Tibial artery (tissue), 4 donors: ENCODE results near the gene SNX25.
"Not testable (repeated sequence)": the region's sequence is repeated elsewhere in the genome, so short reads cannot be mapped to it uniquely, and the experiment has no call there.

Source experiments
- DNase-seq, 2 donors: peaks; one replicate each; pipeline ENCODE4 v3.0.0-alpha.2; 2019
- H3K27ac ChIP-seq, 2 donors: fragments of 200-600 bp; sonication (generic) in 1 of 2; 1 replicate in 1 of 2; 2 replicates in 1 of 2; pipeline ENCODE4 v1.5.1; 2018 to 2019; ENCODE audit warnings: mild to moderate bottlenecking in 1 of 2
- H3K27me3 ChIP-seq, 2 donors: fragments of 200-600 bp; sonication (generic) in 1 of 2; one replicate each; pipeline versions ENCODE4 v1.5.1 to v1.6.0; 2016 to 2019
- H3K36me3 ChIP-seq, 3 donors: fragments of 200-600 bp; sonication (generic) in 2 of 3; one replicate each; pipeline ENCODE4 v1.5.1; 2016 to 2019; ENCODE audit warnings: mild to moderate bottlenecking in 2 of 3
- H3K4me1 ChIP-seq, 4 donors: fragments of 200-600 bp; sonication (generic) in 2 of 4; 1 replicate in 3 of 4; 2 replicates in 1 of 4; pipeline ENCODE4 v1.5.1; 2016 to 2019
- H3K4me3 ChIP-seq, 2 donors: fragments of 200-600 bp; sonication (generic) in 1 of 2; 1 replicate in 1 of 2; 2 replicates in 1 of 2; pipeline ENCODE4 v1.5.1; 2018 to 2019; ENCODE audit warnings: mild to moderate bottlenecking in 2 of 2
- H3K9me3 ChIP-seq, 3 donors: fragments of 200-600 bp; sonication (generic) in 1 of 3; one replicate each; pipeline ENCODE4 v1.5.1; 2016 to 2019
- intact Hi-C: fragments of 100-400 bp; cut with DNase I; formaldehyde crosslinking; loops from one replicate; pipeline ENCODE4 v1.15.0; 2023; ENCODE audit warnings: low total_unique reads
- TF ChIP-seq, protein P1 (sequence below), 2 experiments: fragments of 200-600 bp in 1 of 2; fragments of 450-650 bp in 1 of 2; IDR thresholded peaks; one replicate each; pipeline ENCODE4 v1.5.1; 2017 to 2019; ENCODE audit warnings: antibody characterized with exemption in 2 of 2, mild to moderate bottlenecking in 1 of 2, moderate library complexity in 1 of 2

The SNX25 gene

DNA sequence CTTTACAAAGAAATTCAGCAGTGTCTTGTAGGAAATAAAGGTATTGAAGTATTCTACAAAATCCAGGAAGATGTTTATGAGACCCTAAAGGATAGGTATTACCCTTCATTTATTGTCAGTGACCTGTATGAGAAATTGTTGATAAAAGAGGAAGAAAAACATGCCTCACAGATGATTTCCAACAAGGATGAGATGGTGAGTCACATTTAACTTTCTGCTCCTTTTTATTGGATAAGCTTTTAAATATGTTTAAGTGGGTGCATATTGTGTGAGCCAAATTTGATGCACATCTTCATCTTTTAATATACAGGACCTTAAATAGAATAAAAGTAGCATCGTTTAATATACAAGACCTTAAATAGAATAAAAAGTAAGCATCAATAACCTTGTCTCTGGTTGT is 114.2 kb downstream of the SNX25 start:
- Histone ChIP-seq H3K27ac (no peak overlapping the region), H3K36me3 (peaks cover 14 to 28% (median 14%) of the 10 kb centered on the region in 3 donors), H3K27me3 (no peaks in the 10 kb centered on the region), H3K4me3 (no peak overlapping the region), H3K4me1 (peaks cover 0 to 2% (median 0%) of the 10 kb centered on the region in 4 donors), H3K9me3 (no peaks in the 10 kb centered on the region)
- intact Hi-C loops = no loop called here
- DNase-seq = no peak
- TF ChIP-seq, protein P1, sequence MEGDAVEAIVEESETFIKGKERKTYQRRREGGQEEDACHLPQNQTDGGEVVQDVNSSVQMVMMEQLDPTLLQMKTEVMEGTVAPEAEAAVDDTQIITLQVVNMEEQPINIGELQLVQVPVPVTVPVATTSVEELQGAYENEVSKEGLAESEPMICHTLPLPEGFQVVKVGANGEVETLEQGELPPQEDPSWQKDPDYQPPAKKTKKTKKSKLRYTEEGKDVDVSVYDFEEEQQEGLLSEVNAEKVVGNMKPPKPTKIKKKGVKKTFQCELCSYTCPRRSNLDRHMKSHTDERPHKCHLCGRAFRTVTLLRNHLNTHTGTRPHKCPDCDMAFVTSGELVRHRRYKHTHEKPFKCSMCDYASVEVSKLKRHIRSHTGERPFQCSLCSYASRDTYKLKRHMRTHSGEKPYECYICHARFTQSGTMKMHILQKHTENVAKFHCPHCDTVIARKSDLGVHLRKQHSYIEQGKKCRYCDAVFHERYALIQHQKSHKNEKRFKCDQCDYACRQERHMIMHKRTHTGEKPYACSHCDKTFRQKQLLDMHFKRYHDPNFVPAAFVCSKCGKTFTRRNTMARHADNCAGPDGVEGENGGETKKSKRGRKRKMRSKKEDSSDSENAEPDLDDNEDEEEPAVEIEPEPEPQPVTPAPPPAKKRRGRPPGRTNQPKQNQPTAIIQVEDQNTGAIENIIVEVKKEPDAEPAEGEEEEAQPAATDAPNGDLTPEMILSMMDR (IDR thresholded peaks at IDR 0.05) = no peak

DNA sequence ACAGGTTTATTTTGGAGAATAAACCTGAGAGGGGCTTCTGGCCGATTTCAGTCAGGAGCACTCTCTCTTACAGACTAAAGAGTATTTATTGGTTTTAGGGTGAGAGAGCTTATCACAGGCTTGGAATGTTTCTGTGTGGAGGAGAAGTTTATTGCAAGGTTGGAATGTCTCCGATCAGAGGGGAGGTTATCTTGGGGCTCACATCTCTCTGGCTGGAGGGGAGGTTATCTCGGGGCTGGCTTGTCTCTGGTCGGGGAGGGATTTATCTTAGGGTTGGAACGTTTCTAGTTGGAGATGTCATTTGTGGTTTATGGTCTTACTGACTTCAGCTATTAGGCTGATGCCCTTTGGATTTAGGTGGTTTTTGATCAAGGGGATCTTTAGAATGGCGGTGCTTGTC is 115.0 kb downstream of the SNX25 start:
- H3K9me3 ChIP-seq, intact Hi-C loops, H3K27ac ChIP-seq, H3K4me3 ChIP-seq, H3K27me3 ChIP-seq, H3K4me1 ChIP-seq, DNase-seq: not testable (repeated sequence)
- peaks cover 14 to 31% (median 14%) of the 10 kb centered on the region in 3 donors for H3K36me3 ChIP-seq

DNA sequence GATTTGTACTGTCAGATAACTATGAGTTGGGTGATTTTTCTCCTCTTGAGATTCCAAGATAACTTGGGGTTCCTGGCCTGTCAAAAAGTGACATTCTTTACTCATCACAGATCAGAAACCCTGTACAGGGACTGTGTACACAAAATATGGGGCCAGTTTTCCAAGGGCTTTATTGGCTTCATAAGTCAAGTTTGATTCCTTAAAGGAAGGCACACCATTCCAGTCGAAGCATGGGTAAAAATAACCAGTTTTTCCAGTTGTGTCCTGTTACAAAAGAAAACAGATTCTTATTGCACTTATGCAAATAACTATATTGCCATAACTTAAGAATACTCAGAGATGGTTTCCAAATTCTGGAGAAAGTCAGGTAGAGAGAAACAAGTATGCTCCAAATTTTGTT is 116.3 kb downstream of the SNX25 start:
- H3K4me1 ChIP-seq, H3K27me3 ChIP-seq, H3K9me3 ChIP-seq, H3K4me3 ChIP-seq, intact Hi-C loops, H3K27ac ChIP-seq, DNase-seq: not testable (repeated sequence)
- H3K36me3 ChIP-seq = peaks cover 9 to 26% (median 14%) of the 10 kb centered on the region in 3 donors

DNA sequence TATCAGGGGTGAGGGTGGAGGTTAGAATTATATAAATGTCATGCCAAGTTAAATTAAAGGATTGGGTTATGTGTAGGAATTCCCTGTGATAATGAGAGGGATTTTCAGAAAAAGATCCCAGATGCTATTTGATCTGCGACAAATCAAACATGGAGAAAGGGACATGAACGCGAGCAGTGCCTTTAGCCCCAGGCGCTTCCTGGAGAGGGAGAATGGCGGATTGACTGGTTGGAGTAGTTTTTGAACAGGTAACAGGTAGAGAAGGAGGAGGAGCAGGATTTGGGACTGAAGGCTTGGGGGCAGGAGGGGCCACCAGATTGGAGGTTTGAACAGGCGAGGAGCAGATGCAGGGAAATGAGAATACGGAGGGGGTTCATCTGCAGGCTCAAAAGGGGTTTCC is 119.2 kb downstream of the SNX25 start:
- H3K27ac ChIP-seq = no peak overlapping the region
- intact Hi-C loops = no loop called here
- no peaks in the 10 kb centered on the region for H3K4me1 ChIP-seq
- H3K36me3 ChIP-seq = peaks cover 6 to 11% (median 7%) of the 10 kb centered on the region in 3 donors
- TF ChIP-seq, protein P1 (IDR thresholded peaks at IDR 0.05) = no peak
- no peak overlapping the region for H3K4me3 ChIP-seq
- no peaks in the 10 kb centered on the region for H3K9me3 ChIP-seq
- H3K27me3 ChIP-seq = no peaks in the 10 kb centered on the region
- DNase-seq = no peak

DNA sequence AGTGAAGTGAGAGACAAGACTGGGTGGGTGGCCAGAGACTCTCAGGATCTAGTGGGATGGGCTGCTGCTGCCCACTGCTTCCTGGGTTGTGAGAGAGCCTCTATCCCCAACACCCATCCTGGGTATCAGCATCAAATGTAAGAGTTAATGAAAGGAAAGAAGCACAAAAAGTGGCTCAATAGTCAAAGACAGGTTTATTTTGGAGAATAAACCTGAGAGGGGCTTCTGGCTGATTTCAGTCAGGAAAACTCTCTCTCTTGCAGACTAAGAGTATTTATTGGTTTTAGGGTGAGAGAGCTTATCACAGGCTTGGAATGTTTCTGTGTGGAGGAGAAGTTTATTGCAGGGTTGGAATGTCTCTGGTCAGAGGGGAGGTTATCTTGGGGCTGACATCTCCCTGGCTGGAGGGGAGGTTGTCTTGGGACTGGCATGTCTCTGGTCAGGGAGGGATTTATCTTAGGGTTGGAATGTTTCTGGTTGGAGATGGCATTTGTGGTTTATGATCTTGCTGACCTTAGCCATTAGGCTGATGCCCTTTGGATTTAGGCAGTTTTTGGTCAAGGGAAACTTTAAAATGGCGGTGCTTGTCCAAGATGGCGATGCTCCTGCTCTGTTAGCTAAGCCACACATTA is 120.6 kb downstream of the SNX25 start:
- H3K4me1 ChIP-seq, H3K27me3 ChIP-seq, H3K27ac ChIP-seq, DNase-seq, H3K36me3 ChIP-seq, intact Hi-C loops, H3K4me3 ChIP-seq, H3K9me3 ChIP-seq: not testable (repeated sequence)

DNA sequence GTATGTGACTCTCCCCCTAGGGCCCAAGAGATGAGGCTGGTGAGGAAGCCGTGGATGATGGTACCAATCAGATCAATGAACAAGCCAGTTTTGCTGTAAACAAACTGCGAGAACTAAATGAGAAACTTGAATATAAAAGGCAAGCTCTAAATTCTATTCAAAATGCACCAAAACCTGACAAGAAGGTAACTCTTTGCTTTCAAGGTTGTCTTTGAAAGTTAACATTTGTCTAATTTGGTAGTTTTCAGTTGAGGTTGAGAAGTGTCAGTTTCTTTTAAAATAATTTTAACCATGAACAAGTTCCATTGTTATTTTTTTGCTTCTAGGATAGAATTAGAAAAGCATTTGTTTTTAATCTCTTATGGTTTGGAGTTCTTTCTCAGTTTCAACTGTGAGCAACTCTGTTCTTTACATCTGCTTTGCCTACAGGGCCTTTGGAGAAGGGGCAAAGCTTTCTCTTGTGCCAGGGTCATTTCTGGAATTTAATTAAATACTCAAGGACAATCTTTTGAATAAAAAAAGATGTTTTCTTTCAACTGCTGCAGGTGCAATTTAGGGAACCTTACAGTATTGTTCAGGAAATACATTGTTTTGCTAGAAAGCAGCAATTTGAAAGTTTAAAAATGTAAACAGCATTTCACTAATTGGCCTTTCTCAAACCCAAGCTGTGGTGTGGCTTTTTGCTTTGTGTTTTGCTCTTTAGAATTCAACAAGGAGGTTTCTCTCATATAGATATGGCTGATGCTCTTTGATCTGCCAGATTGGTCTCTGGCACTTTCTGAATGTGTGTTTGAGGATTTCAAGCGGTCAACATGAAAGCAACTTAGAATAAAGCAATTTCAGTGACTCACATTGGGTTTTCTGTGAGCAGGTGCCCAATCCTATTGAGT is 123.4 kb downstream of the SNX25 start:
- intact Hi-C loops = no loop called here
- Histone ChIP-seq H3K9me3 (no peaks in the 10 kb centered on the region), H3K36me3 (peaks cover 0 to 7% (median 0%) of the 10 kb centered on the region in 3 donors), H3K27me3 (no peaks in the 10 kb centered on the region), H3K4me3 (no peak overlapping the region), H3K4me1 (peaks cover 0 to 7% (median 0%) of the 10 kb centered on the region in 4 donors), H3K27ac (no peak overlapping the region)
- TF ChIP-seq, protein P1 (IDR thresholded peaks at IDR 0.05) = no peak
- no peak for DNase-seq

DNA sequence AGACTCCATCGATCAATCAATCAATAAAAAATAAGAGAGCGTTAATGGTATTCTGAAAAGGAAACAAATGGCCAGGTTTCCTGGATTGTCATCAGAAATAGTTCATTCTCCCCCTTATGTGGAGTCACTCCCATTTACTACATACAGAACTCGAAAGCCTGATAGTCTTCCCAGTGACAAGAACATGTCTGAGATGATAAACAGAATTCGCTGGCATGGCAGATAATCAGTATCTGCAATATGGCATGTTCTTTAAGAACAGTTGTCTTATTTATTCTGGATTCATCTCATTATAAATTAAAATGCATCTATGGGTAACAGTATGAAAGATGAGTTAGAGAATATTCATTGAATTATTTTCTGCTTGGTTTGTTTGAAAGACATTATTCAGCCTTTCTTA is 124.9 kb downstream of the SNX25 start:
- peaks cover 0 to 5% (median 0%) of the 10 kb centered on the region in 3 donors for H3K36me3 ChIP-seq
- no peaks in the 10 kb centered on the region for H3K9me3 ChIP-seq
- H3K4me3 ChIP-seq = no peak overlapping the region
- intact Hi-C loops = no loop called here
- TF ChIP-seq, protein P1 (IDR thresholded peaks at IDR 0.05) = no peak
- no peaks in the 10 kb centered on the region for H3K27me3 ChIP-seq
- H3K27ac ChIP-seq = peak overlapping the region in 1 of 2 donors; percentile 16
- no peak for DNase-seq
- H3K4me1 ChIP-seq = peaks cover 0 to 7% (median 0%) of the 10 kb centered on the region in 4 donors
